ENCODE results near the gene CACNA1D. TPM values are rescaled to one million over a fixed set of nuclear protein-coding genes. Genes with fewer than 3 reads are reported as not detected.

Gene CACNA1D
- total and polyA plus RNA-seq, 9 of the 15 experiments (the other 6 are each of a cell fraction or from before 2014, with no cell fraction given): 0.29 TPM; not detected in 8

- ChIA-PET POLR2A (no interaction called here), CTCF (ENCODE audit: low intra/inter-chr PET ratio) (no interaction called here)
- Histone ChIP-seq H3K9ac (ENCODE audit: insufficient read depth in 1 of 2, low read depth in 2 of 2, low read length in 2 of 2) (no peak overlapping the region), H3K9me1 (ENCODE audit: control insufficient read depth, insufficient read depth, low read length) (peaks cover 2% of the 10 kb centered on the region), H3K79me2 (ENCODE audit: control insufficient read depth, insufficient read depth, low read length) (no peaks in the 10 kb centered on the region), H3K27ac (ENCODE audit: extremely low read depth, low read depth, low read length) (no peak overlapping the region), H3K27me3 (ENCODE audit: control insufficient read depth in 2 of 2, insufficient read depth in 2 of 2, low read length in 2 of 2) (peaks cover 0 to 32% of the 10 kb centered on the region in 2 experiments; a peak in 2 of 5 replicates), H3K36me3 (ENCODE audit: control insufficient read depth, insufficient read depth, low read length) (no peaks in the 10 kb centered on the region), H3K9me3 (replicated peaks; ENCODE audit: control insufficient read depth, insufficient read depth, low read depth, low read length) (no peaks in the 10 kb centered on the region), H3K4me3 (no peak overlapping the region), H2AFZ (ENCODE audit: low read depth, low read length) (no peak overlapping the region), H4K20me1 (replicated peaks; ENCODE audit: control insufficient read depth, insufficient read depth, low read length) (no peaks in the 10 kb centered on the region), H3K4me1 (replicated peaks in 1 of 2; ENCODE audit: control insufficient read depth in 2 of 2, insufficient read depth in 2 of 2, low read length in 2 of 2) (no peaks in the 10 kb centered on the region), H3K4me2 (ENCODE audit: insufficient read depth, low read length) (no peak overlapping the region)
- no TSS peak for BruUV-seq (replicated peaks)
- ATAC-seq: no peak
- FAIRE-seq: no peak
- in situ Hi-C loops (cut with MboI) (no loop called here), intact Hi-C loops (cut with micrococcal nuclease) (no loop called here)
- TF ChIP-seq E4F1 (CRISPR knock-in tag; IDR thresholded peaks at IDR 0.05; ENCODE audit: borderline replicate concordance) (no peak), NBN (IDR thresholded peaks at IDR 0.05; ENCODE audit: low read depth) (no peak), POLR2A (conservative IDR thresholded peaks at IDR 0.05) (no peak), SMAD2 (IDR thresholded peaks at IDR 0.05; ENCODE audit: low read depth, low read length) (no peak), SMARCB1 (IDR thresholded peaks at IDR 0.05; ENCODE audit: insufficient read length, low read depth) (no peak), SNIP1 (IDR thresholded peaks at IDR 0.05; ENCODE audit: low read depth) (no peak), HDAC1 (IDR thresholded peaks at IDR 0.05) (no peak)
- 0% methylated on average over 5 of the region's 5 CpGs for WGBS (ENCODE audit: insufficient coverage, low coverage, missing lambda C conversion rate)
- no peak for DNase-seq (ENCODE audit: extremely low read depth in 1 of 4, low spot score in 3 of 4)
These were observed 280.6 kb downstream of the CACNA1D start for GRCh38 chr3:53775018-53775417.

All from K562 (cell line).